ENCODE measurements around the gene VGLL3.
"Not testable (repeated sequence)": the region's sequence is repeated elsewhere in the genome, so short reads cannot be mapped to it uniquely, and the experiment has no call there.

VGLL3 gene

GRCh38 chr3:86982883-86983282 lies 8.1 kb downstream of the VGLL3 start:
- Mint-ChIP-seq H3K27ac (no peak overlapping the region), H3K27me3 (peaks cover 0 to 2% of the 10 kb centered on the region in 2 donors), H3K36me3 (no peaks in the 10 kb centered on the region), H3K9me3 (no peaks in the 10 kb centered on the region), H3K4me1 (no peaks in the 10 kb centered on the region), H3K4me3 (no peak overlapping the region)
- DNase-seq (no peak), ATAC-seq (replicated peaks) (no peak)

DNA sequence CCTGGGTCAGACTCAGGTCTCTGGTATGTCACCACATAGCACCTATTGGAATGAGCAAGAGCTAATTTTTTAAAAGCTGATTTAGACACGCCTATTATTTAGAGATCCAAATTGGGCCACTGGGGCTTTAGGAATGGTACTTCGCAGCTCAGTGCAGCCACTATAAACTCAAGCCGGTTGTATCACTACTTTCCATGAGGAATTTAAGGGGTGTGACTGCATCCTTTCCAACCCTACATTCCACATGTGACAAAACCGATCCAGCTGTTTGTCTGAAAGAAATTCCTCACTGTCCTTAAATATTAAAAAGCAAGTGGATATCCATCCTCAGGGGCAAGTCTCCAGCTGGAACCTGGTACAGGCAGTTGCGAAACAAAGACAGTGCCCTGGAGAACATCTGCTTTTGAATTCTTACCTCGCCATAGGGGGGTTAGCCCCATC lies 12.8 kb downstream of the VGLL3 start:
- Mint-ChIP-seq H3K4me3 (no peak overlapping the region), H3K4me1 (no peaks in the 10 kb centered on the region), H3K9me3 (no peaks in the 10 kb centered on the region), H3K36me3 (no peaks in the 10 kb centered on the region), H3K27me3 (no peaks in the 10 kb centered on the region), H3K27ac (no peak overlapping the region)
- ATAC-seq (replicated peaks) (no peak), DNase-seq (no peak)

DNA sequence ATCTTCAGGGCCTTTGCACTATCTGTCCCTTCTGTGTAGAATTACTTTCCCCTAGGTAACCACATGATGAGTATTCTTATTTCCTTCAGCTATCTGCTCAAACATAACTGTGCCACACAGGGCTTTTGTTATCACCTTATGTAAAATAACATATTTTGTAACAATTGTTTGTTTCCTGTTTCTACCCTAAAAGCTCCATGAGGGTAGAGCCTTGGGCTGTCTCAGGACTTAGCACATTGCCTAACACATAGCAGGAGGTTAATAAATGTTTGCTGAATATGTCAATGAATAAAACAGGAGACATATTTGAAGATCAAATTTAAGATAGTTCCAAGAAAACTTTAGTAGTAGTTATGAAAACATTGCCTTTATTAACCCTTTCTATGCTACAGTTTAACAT lies 14.7 kb downstream of the VGLL3 start:
- DNase-seq (no peak), ATAC-seq (replicated peaks) (no peak)
- Mint-ChIP-seq H3K4me3 (no peak overlapping the region), H3K36me3 (no peaks in the 10 kb centered on the region), H3K27me3 (no peaks in the 10 kb centered on the region), H3K9me3 (no peaks in the 10 kb centered on the region), H3K4me1 (no peaks in the 10 kb centered on the region), H3K27ac (no peak overlapping the region)

DNA sequence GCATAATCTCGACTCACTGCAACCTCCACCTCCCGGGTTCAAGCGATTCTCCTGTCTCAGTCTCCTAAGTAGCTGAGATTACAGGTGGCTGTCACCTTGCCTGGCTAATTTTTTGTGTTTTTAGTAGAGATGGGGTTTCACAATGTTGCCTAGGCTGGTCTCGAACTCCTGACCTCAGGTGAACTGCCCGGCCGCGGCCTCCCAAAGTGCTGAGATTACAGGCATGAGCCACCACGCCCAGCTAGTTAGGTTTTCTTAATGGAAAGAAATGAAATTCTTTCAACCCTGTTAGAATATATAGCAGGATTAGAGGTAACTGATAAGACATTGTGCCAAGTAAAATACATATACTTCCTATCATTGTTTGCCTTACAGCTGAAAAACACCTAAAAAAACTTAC lies 16.8 kb downstream of the VGLL3 start:
- not testable (repeated sequence) for H3K9me3 Mint-ChIP-seq; ATAC-seq (replicated peaks); H3K4me1 Mint-ChIP-seq; DNase-seq; H3K27ac Mint-ChIP-seq; H3K4me3 Mint-ChIP-seq; H3K27me3 Mint-ChIP-seq; H3K36me3 Mint-ChIP-seq

DNA sequence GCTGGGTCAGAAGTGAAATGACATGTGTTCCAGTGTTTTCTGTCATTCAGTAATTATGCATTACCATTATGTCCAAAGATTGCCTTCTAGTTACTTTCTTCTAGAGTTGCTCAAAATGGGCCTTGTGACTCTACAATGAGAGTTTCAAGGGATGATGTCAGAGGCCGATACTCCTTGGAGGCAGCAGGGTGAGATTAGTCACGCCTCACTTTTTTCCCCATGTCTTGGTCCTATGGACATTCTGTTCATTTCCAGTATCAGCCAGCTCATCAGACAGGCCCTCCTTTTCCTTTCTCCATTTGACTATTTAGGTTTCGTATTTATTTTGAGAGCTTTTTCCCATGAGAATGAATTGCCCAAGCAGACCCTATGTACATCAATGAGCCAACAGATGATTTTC lies 17.5 kb downstream of the VGLL3 start:
- Mint-ChIP-seq H3K27ac (no peak overlapping the region), H3K36me3 (no peaks in the 10 kb centered on the region), H3K9me3 (no peaks in the 10 kb centered on the region), H3K4me1 (no peaks in the 10 kb centered on the region), H3K27me3 (no peaks in the 10 kb centered on the region), H3K4me3 (no peak overlapping the region)
- ATAC-seq (replicated peaks) (no peak), DNase-seq (no peak)

GRCh38 chr3:86969500-86970189 lies 21.3 kb downstream of the VGLL3 start:
- no peak for DNase-seq
- Mint-ChIP-seq H3K27me3 (no peaks in the 10 kb centered on the region), H3K36me3 (no peaks in the 10 kb centered on the region), H3K27ac (no peak overlapping the region), H3K4me3 (no peak overlapping the region), H3K4me1 (no peaks in the 10 kb centered on the region), H3K9me3 (peaks cover 0 to 3% of the 10 kb centered on the region in 2 donors)
- ATAC-seq (replicated peaks), result no peak

- Mint-ChIP-seq H3K36me3 (no peaks in the 10 kb centered on the region), H3K27me3 (no peaks in the 10 kb centered on the region), H3K4me3 (no peak overlapping the region), H3K9me3 (peaks cover 0 to 3% of the 10 kb centered on the region in 2 donors), H3K27ac (no peak overlapping the region), H3K4me1 (no peaks in the 10 kb centered on the region)
- ATAC-seq (replicated peaks) (no peak), DNase-seq (no peak)
Observed at GRCh38 chr3:86968244-86968932, 22.6 kb downstream of the VGLL3 start.

GRCh38 chr3:86967062-86967461 lies 23.9 kb downstream of the VGLL3 start:
- H3K36me3 Mint-ChIP-seq, result no peaks in the 10 kb centered on the region
- H3K27ac Mint-ChIP-seq, result no peak overlapping the region
- no peaks in the 10 kb centered on the region for H3K27me3 Mint-ChIP-seq

GRCh38 chr3:86965166-86965565 lies 25.8 kb downstream of the VGLL3 start:
- ATAC-seq (replicated peaks) (no peak), DNase-seq (no peak)
- H3K36me3 Mint-ChIP-seq, result no peaks in the 10 kb centered on the region
- H3K4me1 Mint-ChIP-seq, result no peaks in the 10 kb centered on the region
- H3K4me3 Mint-ChIP-seq, result no peak overlapping the region
- H3K27me3 Mint-ChIP-seq, result no peaks in the 10 kb centered on the region
- no peak overlapping the region for H3K27ac Mint-ChIP-seq
- peaks cover 0 to 3% of the 10 kb centered on the region in 2 donors for H3K9me3 Mint-ChIP-seq

More at GRCh38 chr3:86967062-86967461, 23.9 kb downstream of the VGLL3 start:
- Mint-ChIP-seq H3K9me3 (peaks cover 0 to 3% of the 10 kb centered on the region in 2 donors), H3K4me3 (no peak overlapping the region), H3K4me1 (no peaks in the 10 kb centered on the region)
- ATAC-seq (replicated peaks), result no peak
- no peak for DNase-seq

DNA sequence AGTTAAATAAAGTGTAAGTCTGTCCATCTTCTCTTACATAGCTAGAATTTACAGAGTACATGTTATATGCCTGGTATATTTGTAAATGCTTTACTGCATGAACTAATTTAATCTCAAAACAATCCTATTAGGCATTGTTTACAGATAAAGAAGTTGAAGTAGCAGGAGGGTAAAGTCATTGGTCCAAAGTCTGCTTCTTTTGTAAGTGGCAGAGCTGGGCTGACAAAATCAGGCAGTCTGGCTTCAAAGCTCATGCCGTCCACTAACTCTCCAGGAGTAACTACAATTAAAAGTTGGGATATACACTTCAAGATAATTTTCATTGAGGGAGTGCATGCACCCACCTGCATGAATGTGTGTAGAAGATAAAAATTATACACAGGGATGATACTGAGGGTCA lies 27.3 kb downstream of the VGLL3 start:
- Mint-ChIP-seq H3K9me3 (peaks cover 0 to 3% of the 10 kb centered on the region in 2 donors), H3K4me3 (no peak overlapping the region)
- no peak for DNase-seq

DNA sequence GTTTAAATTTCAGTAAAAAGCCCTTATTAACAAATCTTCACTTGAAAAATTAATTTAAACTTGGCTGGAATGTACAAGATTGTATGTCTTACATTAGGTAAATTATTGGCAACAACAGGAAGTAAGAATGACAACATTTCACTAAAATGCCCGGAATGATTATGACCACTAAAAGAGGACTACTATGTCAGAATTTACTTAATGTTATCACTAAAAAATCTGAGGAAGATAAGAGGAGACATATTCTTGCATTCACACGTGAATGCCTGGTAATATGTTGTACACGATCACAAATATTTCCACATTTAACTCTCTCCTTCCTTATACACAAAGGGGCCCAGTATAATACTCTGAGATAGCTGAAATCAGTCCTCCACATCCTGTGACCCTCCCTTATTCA lies 29.7 kb downstream of the VGLL3 start:
- H3K27me3 Mint-ChIP-seq, result no peaks in the 10 kb centered on the region
- peaks cover 0 to 3% of the 10 kb centered on the region in 2 donors for H3K9me3 Mint-ChIP-seq
- ATAC-seq (replicated peaks), result no peak
- no peak overlapping the region for H3K27ac Mint-ChIP-seq
- no peaks in the 10 kb centered on the region for H3K36me3 Mint-ChIP-seq
- no peaks in the 10 kb centered on the region for H3K4me1 Mint-ChIP-seq
- no peak overlapping the region for H3K4me3 Mint-ChIP-seq
- no peak for DNase-seq

More for the DNA sequence above, 27.3 kb downstream of the VGLL3 start:
- no peaks in the 10 kb centered on the region for H3K27me3 Mint-ChIP-seq
- no peak for ATAC-seq (replicated peaks)
- no peak overlapping the region for H3K27ac Mint-ChIP-seq
- H3K36me3 Mint-ChIP-seq, result no peaks in the 10 kb centered on the region
- no peaks in the 10 kb centered on the region for H3K4me1 Mint-ChIP-seq

- H3K36me3 Mint-ChIP-seq, result no peaks in the 10 kb centered on the region
- H3K27ac Mint-ChIP-seq, result no peak overlapping the region
- DNase-seq, result no peak
- peaks cover 0 to 3% of the 10 kb centered on the region in 2 donors for H3K9me3 Mint-ChIP-seq
- no peaks in the 10 kb centered on the region for H3K27me3 Mint-ChIP-seq
- no peaks in the 10 kb centered on the region for H3K4me1 Mint-ChIP-seq
- ATAC-seq (replicated peaks), result no peak
- no peak overlapping the region for H3K4me3 Mint-ChIP-seq
Observed at GRCh38 chr3:86960550-86960949, 30.4 kb downstream of the VGLL3 start.

- no peak for ATAC-seq (replicated peaks)
- DNase-seq, result no peak
- H3K4me1 Mint-ChIP-seq, result no peaks in the 10 kb centered on the region
- no peaks in the 10 kb centered on the region for H3K36me3 Mint-ChIP-seq
- no peak overlapping the region for H3K27ac Mint-ChIP-seq
- no peak overlapping the region for H3K4me3 Mint-ChIP-seq
- no peaks in the 10 kb centered on the region for H3K9me3 Mint-ChIP-seq
- no peaks in the 10 kb centered on the region for H3K27me3 Mint-ChIP-seq
Observed at GRCh38 chr3:86958534-86958933, 32.4 kb downstream of the VGLL3 start.

DNA sequence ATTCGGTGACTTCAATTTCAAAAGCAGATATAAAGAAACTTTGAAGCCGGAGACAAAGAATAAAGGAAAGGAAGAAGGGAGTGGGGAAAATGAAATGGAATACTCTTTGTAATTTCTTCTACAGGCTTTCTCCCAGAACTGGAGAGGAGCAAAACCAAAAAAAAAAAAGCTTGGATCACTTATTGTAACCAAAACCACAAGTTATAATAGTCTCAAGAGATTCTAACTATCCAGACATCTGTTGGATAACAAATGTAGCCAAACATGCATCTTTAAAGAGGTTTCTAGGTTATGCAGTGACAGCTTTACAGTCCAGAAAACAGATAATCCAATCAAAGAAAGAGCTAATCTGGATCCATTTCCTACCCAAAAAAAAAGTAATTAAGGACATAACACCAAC lies 36.2 kb downstream of the VGLL3 start:
- no peak overlapping the region for H3K27ac Mint-ChIP-seq
- H3K9me3 Mint-ChIP-seq, result no peaks in the 10 kb centered on the region
- H3K4me1 Mint-ChIP-seq, result no peaks in the 10 kb centered on the region
- no peaks in the 10 kb centered on the region for H3K36me3 Mint-ChIP-seq
- H3K27me3 Mint-ChIP-seq, result no peaks in the 10 kb centered on the region
- ATAC-seq (replicated peaks) (no peak), DNase-seq (no peak)
- H3K4me3 Mint-ChIP-seq, result no peak overlapping the region

- no peaks in the 10 kb centered on the region for H3K9me3 Mint-ChIP-seq
- H3K4me1 Mint-ChIP-seq, result no peaks in the 10 kb centered on the region
- H3K27ac Mint-ChIP-seq, result no peak overlapping the region
- no peak for DNase-seq
- ATAC-seq (replicated peaks), result no peak
- H3K36me3 Mint-ChIP-seq, result no peaks in the 10 kb centered on the region
- no peak overlapping the region for H3K4me3 Mint-ChIP-seq
- no peaks in the 10 kb centered on the region for H3K27me3 Mint-ChIP-seq
Observed at GRCh38 chr3:86954226-86954625, 36.7 kb downstream of the VGLL3 start.

Data from stimulated activated naive B cell treated with anti-CD40 and anti-IgM and Interleukin-4, amounts not matched to agents 10 μg/mL and 1 μg/mL and 100 μg/mL, for 72 hours (primary cell).